ENCODE measurements around the gene KAT14. TPM values are rescaled to one million over a fixed set of nuclear protein-coding genes. Genes with fewer than 3 reads are reported as not detected.
"Not testable (repeated sequence)": the region's sequence is repeated elsewhere in the genome, so short reads cannot be mapped to it uniquely, and the experiment has no call there.

Gene KAT14
- total RNA-seq, 2 donors from 2014 or later, result 35.2 to 51.0 TPM

- Histone ChIP-seq H3K27me3 (ENCODE audit: control insufficient read depth, insufficient read depth, low read length, poor library complexity, severe bottlenecking) (no peaks in the 10 kb centered on the region), H3K4me1 (ENCODE audit: control insufficient read depth, insufficient read depth, low read length) (peaks cover 4% of the 10 kb centered on the region), H3K27ac (ENCODE audit: low read depth, low read length) (no peak overlapping the region), H3K9me3 (ENCODE audit: control insufficient read depth, low read length) (no peaks in the 10 kb centered on the region), H3K9ac (ENCODE audit: extremely low read depth, low read length, poor library complexity, severe bottlenecking) (no peak overlapping the region), H3K4me3 (ENCODE audit: low read length) (no peak overlapping the region), H3K36me3 (ENCODE audit: control insufficient read depth, insufficient read depth, low read length) (no peaks in the 10 kb centered on the region)
- H3K9me3 Mint-ChIP-seq, result no peaks in the 10 kb centered on the region
- 93 to 94% methylated on average over 4 to 5 of the region's 5 CpGs for WGBS, 2 experiments (ENCODE audit: insufficient coverage in 1 of 2, insufficient read length in 1 of 2)
- no peak for TF ChIP-seq CTCF (conservative IDR thresholded peaks at IDR 0.05)
- no peaks in the 10 kb centered on the region for H3K36me3 Mint-ChIP-seq (ENCODE audit: low read depth)
- H3K4me1 Mint-ChIP-seq, result peaks cover 14% of the 10 kb centered on the region
- no peak overlapping the region for H3K4me3 Mint-ChIP-seq
- H3K27ac Mint-ChIP-seq, result no peak overlapping the region
- DNase-seq, result peak; percentile 42
- H3K27me3 Mint-ChIP-seq (ENCODE audit: insufficient read depth), result no peaks in the 10 kb centered on the region
These were observed 85.7 kb downstream of the KAT14 start for GRCh38 chr20:18223409-18223808.

- no peaks in the 10 kb centered on the region for H3K27me3 Mint-ChIP-seq (ENCODE audit: insufficient read depth)
- no peak overlapping the region for H3K4me3 ChIP-seq (ENCODE audit: low read length)
- no peaks in the 10 kb centered on the region for H3K9me3 Mint-ChIP-seq
- H3K27me3 ChIP-seq (ENCODE audit: control insufficient read depth, insufficient read depth, low read length, poor library complexity, severe bottlenecking), result no peaks in the 10 kb centered on the region
- peak overlapping the region; percentile 52 for H3K27ac Mint-ChIP-seq
- peak; percentile 77 for DNase-seq
- no peaks in the 10 kb centered on the region for H3K9me3 ChIP-seq (ENCODE audit: control insufficient read depth, low read length)
- H3K36me3 ChIP-seq (ENCODE audit: control insufficient read depth, insufficient read depth, low read length), result no peaks in the 10 kb centered on the region
- TF ChIP-seq CTCF (conservative IDR thresholded peaks at IDR 0.05), result no peak
- peaks cover 14% of the 10 kb centered on the region for H3K4me1 Mint-ChIP-seq
- 26 to 44% methylated on average over 7 to 9 of the region's 9 CpGs for WGBS, 2 experiments (ENCODE audit: insufficient coverage in 1 of 2, insufficient read length in 1 of 2)
- peaks cover 4% of the 10 kb centered on the region for H3K4me1 ChIP-seq (ENCODE audit: control insufficient read depth, insufficient read depth, low read length)
- H3K27ac ChIP-seq (ENCODE audit: low read depth, low read length), result peak overlapping the region; percentile 72
- H3K36me3 Mint-ChIP-seq (ENCODE audit: low read depth), result no peaks in the 10 kb centered on the region
- no peak overlapping the region for H3K4me3 Mint-ChIP-seq
- no peak overlapping the region for H3K9ac ChIP-seq (ENCODE audit: extremely low read depth, low read length, poor library complexity, severe bottlenecking)
These were observed 87.4 kb downstream of the KAT14 start for GRCh38 chr20:18224968-18225568.

- Histone ChIP-seq H3K36me3 (ENCODE audit: control insufficient read depth, insufficient read depth, low read length) (no peaks in the 10 kb centered on the region), H3K4me1 (ENCODE audit: control insufficient read depth, insufficient read depth, low read length) (peaks cover 4% of the 10 kb centered on the region), H3K4me3 (ENCODE audit: low read length) (no peak overlapping the region), H3K27ac (ENCODE audit: low read depth, low read length) (peak overlapping the region; percentile 72), H3K27me3 (ENCODE audit: control insufficient read depth, insufficient read depth, low read length, poor library complexity, severe bottlenecking) (no peaks in the 10 kb centered on the region), H3K9ac (ENCODE audit: extremely low read depth, low read length, poor library complexity, severe bottlenecking) (no peak overlapping the region), H3K9me3 (ENCODE audit: control insufficient read depth, low read length) (no peaks in the 10 kb centered on the region)
- peak overlapping the region; percentile 52 for H3K27ac Mint-ChIP-seq
- WGBS, 2 experiments (ENCODE audit: insufficient coverage in 1 of 2, insufficient read length in 1 of 2), result 79 to 82% methylated on average over 3 to 4 of the region's 4 CpGs
- H3K4me1 Mint-ChIP-seq, result peaks cover 14% of the 10 kb centered on the region
- TF ChIP-seq CTCF (conservative IDR thresholded peaks at IDR 0.05), result no peak
- no peaks in the 10 kb centered on the region for H3K36me3 Mint-ChIP-seq (ENCODE audit: low read depth)
- no peaks in the 10 kb centered on the region for H3K9me3 Mint-ChIP-seq
- H3K4me3 Mint-ChIP-seq, result no peak overlapping the region
- no peaks in the 10 kb centered on the region for H3K27me3 Mint-ChIP-seq (ENCODE audit: insufficient read depth)
- no peak for DNase-seq
These were observed 88.0 kb downstream of the KAT14 start for GRCh38 chr20:18225632-18226031.

GRCh38 chr20:18226741-18227140, 89.1 kb downstream of the KAT14 start:
- H3K4me3 ChIP-seq (ENCODE audit: low read length); H3K27ac Mint-ChIP-seq; H3K27ac ChIP-seq (ENCODE audit: low read depth, low read length); DNase-seq; H3K9me3 ChIP-seq (ENCODE audit: control insufficient read depth, low read length); H3K4me3 Mint-ChIP-seq; H3K9ac ChIP-seq (ENCODE audit: extremely low read depth, low read length, poor library complexity, severe bottlenecking); H3K27me3 Mint-ChIP-seq (ENCODE audit: insufficient read depth); H3K9me3 Mint-ChIP-seq; H3K27me3 ChIP-seq (ENCODE audit: control insufficient read depth, insufficient read depth, low read length, poor library complexity, severe bottlenecking); H3K36me3 Mint-ChIP-seq (ENCODE audit: low read depth); H3K4me1 ChIP-seq (ENCODE audit: control insufficient read depth, insufficient read depth, low read length); H3K36me3 ChIP-seq (ENCODE audit: control insufficient read depth, insufficient read depth, low read length): not testable (repeated sequence)
- peaks cover 14% of the 10 kb centered on the region for H3K4me1 Mint-ChIP-seq
- 93 to 99% methylated on average over 14 to 28 of the region's 28 CpGs for WGBS, 2 experiments (ENCODE audit: insufficient coverage in 1 of 2, insufficient read length in 1 of 2)

Data from endodermal cell (in vitro differentiated cells).